Fibroblast of peridontal ligament (primary cell): ENCODE measurements around the gene CD200R1.

ENCODE experiments used
- DNase-seq: peaks from one replicate; pipeline ENCODE4 v3.0.0-alpha.2; 2010; ENCODE audit errors: extremely low read depth

Gene CD200R1

DNA sequence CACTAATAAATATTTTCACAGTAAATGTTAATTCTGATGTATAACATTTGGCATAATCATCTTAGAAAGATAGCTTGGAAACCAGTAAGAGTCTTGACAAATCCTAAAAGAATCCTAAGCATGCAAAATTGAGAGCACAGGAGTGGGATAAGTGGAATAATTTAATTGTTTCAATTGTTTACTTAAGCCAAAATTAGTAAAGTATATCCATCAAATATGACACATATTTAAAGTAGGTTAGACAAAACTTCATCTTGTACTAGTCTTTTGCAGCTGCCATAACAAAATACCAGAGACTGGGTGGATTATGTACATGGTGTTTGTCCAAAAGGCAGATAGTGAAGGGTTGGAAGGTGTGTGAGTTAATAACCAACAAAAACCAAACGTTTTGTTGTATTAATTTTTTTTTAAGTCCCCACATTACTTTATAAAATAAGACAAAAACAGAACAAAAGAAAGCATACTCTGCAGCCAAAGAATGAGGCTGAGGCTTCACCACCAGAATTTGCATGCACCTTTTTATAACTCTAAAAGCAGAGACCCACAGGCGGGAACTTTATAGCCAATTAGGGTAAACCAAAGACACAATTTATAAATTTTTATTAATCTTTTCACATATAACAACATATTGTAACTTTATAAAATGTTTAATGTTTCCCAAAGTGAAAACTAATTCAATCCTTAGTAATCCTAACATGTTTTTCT lies 86.4 kb downstream of the CD200R1 start:
- DNase-seq = no peak

DNA sequence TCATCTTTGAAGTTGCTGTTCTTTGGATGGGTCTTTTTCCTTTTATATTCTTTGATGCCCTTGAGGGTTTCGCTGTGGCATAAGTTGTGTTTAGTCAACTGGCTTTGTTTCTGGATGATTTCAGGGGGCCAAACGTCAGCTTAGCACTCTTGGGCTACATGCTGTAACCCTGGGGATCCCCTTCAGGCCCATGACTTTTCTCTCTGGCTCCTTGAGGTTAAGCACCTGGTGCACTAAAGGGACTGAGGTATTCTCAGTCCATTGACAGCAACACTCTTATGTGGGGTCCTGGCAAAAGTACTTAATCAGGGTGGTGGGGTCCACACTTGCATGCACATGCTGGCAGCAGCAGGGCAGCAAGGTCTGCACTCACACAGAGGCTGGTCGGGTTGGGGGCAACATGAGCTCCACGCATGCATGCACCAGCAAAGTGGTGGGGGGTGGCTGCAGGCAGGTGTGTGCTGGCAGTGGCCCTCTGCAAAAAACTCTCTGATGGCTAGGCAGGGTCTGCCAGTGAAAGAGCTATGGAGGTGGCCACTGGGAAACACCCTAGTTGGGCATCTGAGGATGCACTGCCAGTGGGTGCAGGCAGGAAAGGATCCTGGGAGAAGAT lies 90.1 kb downstream of the CD200R1 start:
- DNase-seq = no peak

DNA sequence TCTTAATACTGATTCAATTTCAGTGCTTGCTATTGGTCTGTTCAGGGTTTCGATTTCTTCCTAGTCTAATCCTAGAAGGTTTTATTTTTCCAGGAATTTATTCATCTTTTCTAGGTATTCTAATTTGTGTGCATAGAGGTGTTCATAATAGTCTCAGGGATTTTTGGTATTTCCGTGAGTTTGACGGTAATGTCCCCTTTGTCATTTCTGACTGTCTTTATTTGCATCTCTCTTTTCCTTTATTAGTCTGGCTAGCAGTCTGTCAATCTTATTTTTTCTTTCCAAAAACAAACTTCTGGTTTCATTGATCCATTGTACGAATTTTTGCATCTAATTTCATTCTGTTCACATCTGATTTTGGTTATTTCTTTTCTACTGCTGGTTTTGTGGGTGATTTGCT lies 93.0 kb downstream of the CD200R1 start:
- DNase-seq = no peak

DNA sequence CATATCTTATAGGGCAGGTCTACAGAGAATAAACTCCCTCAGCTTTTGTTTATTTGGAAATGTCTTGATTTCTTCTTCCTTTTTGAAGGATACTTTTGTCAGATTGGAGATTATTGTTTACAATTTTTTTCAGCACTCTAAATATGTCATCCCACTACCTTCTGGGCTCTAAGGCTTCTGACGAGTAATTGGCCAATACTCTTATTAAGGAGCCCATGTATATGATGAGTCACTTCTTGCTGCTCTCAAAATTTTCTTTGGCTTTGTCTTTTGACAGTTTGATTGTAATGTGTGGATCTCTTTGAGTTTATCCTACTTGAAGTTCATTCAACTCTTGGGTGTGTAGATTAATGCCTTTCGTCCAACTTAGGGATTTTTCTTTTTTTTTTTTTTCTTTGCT lies 99.3 kb downstream of the CD200R1 start:
- no peak for DNase-seq

DNA sequence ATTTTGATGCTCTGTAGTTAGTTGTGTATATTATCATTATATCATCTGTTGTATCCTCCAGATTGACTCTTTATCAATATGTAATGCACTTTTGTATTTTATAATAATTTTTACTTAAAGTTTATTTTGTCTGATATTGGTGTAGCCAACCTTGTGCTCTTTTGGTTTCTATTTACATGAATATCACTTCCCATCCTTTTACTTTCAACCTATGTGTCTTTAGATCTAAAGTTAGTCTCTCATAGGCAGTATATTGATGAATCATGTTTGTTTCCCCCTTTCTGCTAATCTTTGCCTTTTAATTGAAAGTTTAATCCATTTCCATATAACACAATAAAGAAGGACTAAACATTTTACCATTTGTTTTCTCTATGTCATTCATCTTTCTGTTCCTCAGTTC lies 100.2 kb downstream of the CD200R1 start:
- DNase-seq = no peak

DNA sequence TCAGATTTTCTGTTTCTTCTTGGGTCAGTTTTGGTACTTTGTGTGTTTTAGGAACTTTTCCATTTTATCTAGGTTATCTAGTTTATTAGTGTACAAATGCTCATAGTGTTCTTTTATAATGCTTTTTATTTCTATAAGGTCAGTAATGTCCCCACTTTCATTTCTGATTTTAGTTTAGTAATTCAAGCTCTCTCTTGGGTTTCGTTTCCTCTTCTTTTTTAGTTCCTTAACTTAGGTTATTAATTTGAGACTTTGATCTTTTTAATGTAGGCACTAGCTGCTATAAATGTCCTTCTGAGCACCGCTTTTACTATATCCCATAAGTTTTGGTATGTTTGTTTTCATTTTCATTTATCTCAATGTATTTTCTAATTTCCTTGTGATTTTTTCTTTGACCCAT lies 101.3 kb downstream of the CD200R1 start:
- no peak for DNase-seq

DNA sequence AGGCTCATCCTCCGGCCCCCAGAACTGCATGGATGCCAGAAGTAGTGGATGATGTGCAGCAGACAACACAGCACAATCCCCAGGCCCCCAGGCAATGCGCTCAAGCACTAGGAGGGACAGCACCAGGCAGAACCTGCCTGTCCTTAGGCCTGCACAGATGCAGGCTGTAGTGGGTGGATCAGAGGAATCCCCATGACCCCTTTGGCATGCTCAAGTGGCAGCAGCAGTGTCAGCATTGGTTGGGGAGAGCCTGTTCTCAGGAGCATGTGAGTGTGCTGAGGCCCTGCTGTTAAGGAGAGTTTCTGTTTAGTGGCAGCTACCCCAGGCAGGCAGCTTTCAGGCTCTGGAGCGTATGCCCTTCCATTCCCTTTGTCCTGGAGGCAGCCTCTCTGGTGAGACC lies 103.2 kb downstream of the CD200R1 start:
- DNase-seq = no peak
